Neural progenitor cell (in vitro differentiated cells): ENCODE results near the gene SNX30. TPM values are rescaled to one million over a fixed set of nuclear protein-coding genes. Genes with fewer than 3 reads are reported as not detected.

Experiments
- DNase-seq: peaks from one replicate; pipeline ENCODE4 v3.0.0-alpha.2; 2016; ENCODE audit warnings: low spot score
- H2AFZ ChIP-seq: fragments of 200-600 bp; sonication (generic); replicated peaks from 2 replicates; pipeline ENCODE4 v1.6.1; 2016; ENCODE audit warnings: antibody characterized with exemption
- H3F3A ChIP-seq: fragments of 200-600 bp; sonication (generic); 2 replicates; pipeline ENCODE4 v1.6.1; 2016; ENCODE audit warnings: antibody characterized with exemption, low read depth
- H3K27ac ChIP-seq: fragments of 200-600 bp; sonication (generic); 2 replicates; pipeline ENCODE4 v1.5.1; 2016; ENCODE audit warnings: mild to moderate bottlenecking
- H3K27me3 ChIP-seq: fragments of 200-600 bp; sonication (generic); 2 replicates; pipeline ENCODE4 v1.6.1; 2016; ENCODE audit warnings: mild to moderate bottlenecking, moderate library complexity
- H3K36me3 ChIP-seq: fragments of 200-600 bp; sonication (generic); 2 replicates; pipeline ENCODE4 v1.5.1; 2016
- H3K4me1 ChIP-seq: fragments of 200-600 bp; sonication (generic); 2 replicates; pipeline ENCODE4 v1.6.1; 2016; ENCODE audit warnings: mixed run types
- H3K4me2 ChIP-seq: fragments of 200-600 bp; sonication (generic); 2 replicates; pipeline ENCODE4 v1.6.1; 2016
- H3K4me3 ChIP-seq: fragments of 200-600 bp; sonication (generic); 2 replicates; pipeline ENCODE4 v1.5.1; 2016
- H3K79me2 ChIP-seq: fragments of 200-600 bp; sonication (generic); 2 replicates; pipeline ENCODE4 v1.6.1; 2016; ENCODE audit warnings: low read depth
- H3K9ac ChIP-seq: fragments of 200-600 bp; sonication (generic); 2 replicates; pipeline ENCODE4 v1.6.1; 2016
- H3K9me3 ChIP-seq: fragments of 200-600 bp; sonication (generic); 2 replicates; pipeline ENCODE4 v1.5.1; 2016; ENCODE audit warnings: low read depth
- H4K20me1 ChIP-seq: fragments of 200-600 bp; sonication (generic); 2 replicates; pipeline ENCODE4 v1.6.1; 2016; ENCODE audit warnings: low read depth
- H3K27ac Mint-ChIP-seq: 3 replicates; pipeline ENCODE4 v1.8.0; 2021; ENCODE audit warnings: mixed read lengths
- H3K27me3 Mint-ChIP-seq: 2 replicates; pipeline ENCODE4 v1.8.0; 2022; ENCODE audit warnings: low read depth, mild to moderate bottlenecking, inconsistent platforms, moderate library complexity, mixed read lengths; ENCODE audit not compliant: insufficient read depth
- H3K36me3 Mint-ChIP-seq: 3 replicates; pipeline ENCODE4 v1.8.0; 2021; ENCODE audit warnings: mixed read lengths
- H3K4me1 Mint-ChIP-seq: 3 replicates; pipeline ENCODE4 v1.8.0; 2021; ENCODE audit warnings: mixed read lengths
- H3K4me3 Mint-ChIP-seq: 3 replicates; pipeline ENCODE4 v1.8.0; 2021; ENCODE audit warnings: mild to moderate bottlenecking, moderate library complexity, mixed read lengths
- H3K9me3 Mint-ChIP-seq: 3 replicates; pipeline ENCODE4 v1.8.0; 2020; ENCODE audit warnings: mixed read lengths
- CTCF ChIP-seq: fragments of 200-600 bp; sonication (generic); IDR thresholded peaks from 2 replicates; pipeline ENCODE4 v1.5.1; 2017; ENCODE audit warnings: antibody characterized with exemption, mild to moderate bottlenecking
- EZH2 ChIP-seq: fragments of 200-600 bp; sonication (generic); IDR thresholded peaks from 2 replicates; pipeline ENCODE4 v1.6.1; 2017; ENCODE audit warnings: antibody characterized with exemption, mild to moderate bottlenecking, moderate library complexity
- EZH2phosphoT487 ChIP-seq: fragments of 200-600 bp; sonication (generic); IDR thresholded peaks from 2 replicates; pipeline ENCODE4 v1.6.1; 2017; ENCODE audit warnings: antibody characterized with exemption
- total RNA-seq: library from RNA; depleted of rRNA; stranded (reverse); fragments of >200 nt; gene quantifications from 2 replicates; pipeline ENCODE4 v1.2.3, GENCODE V29; 2015; ENCODE audit warnings: low replicate concordance

The SNX30 gene
- total RNA-seq, 1 donor from 2014 or later, result 19.9 TPM

GRCh38 chr9:112914524-112914923 is 164.0 kb downstream of the SNX30 start:
- peaks cover 40% of the 10 kb centered on the region for H3K27me3 ChIP-seq

GRCh38 chr9:112917047-112917986 is 166.8 kb downstream of the SNX30 start:
- peaks cover 41% of the 10 kb centered on the region for H3K27me3 ChIP-seq
- no peaks in the 10 kb centered on the region for H4K20me1 ChIP-seq
- H3K4me3 Mint-ChIP-seq, result no peak overlapping the region
- DNase-seq, result no peak
- H3K9me3 ChIP-seq, result no peaks in the 10 kb centered on the region
- H3K36me3 ChIP-seq, result no peaks in the 10 kb centered on the region
- no peaks in the 10 kb centered on the region for H3F3A ChIP-seq
- peaks cover 2% of the 10 kb centered on the region for H3K27me3 Mint-ChIP-seq
- H3K27ac ChIP-seq, result no peak overlapping the region
- H3K9me3 Mint-ChIP-seq, result no peaks in the 10 kb centered on the region
- H2AFZ ChIP-seq, result no peak overlapping the region
- H3K4me2 ChIP-seq, result no peak overlapping the region
- TF ChIP-seq EZH2 (no peak), EZH2phosphoT487 (no peak), CTCF (no peak)
- H3K4me3 ChIP-seq, result no peak overlapping the region
- H3K9ac ChIP-seq, result no peak overlapping the region
- no peaks in the 10 kb centered on the region for H3K4me1 Mint-ChIP-seq
- peaks cover 8% of the 10 kb centered on the region for H3K4me1 ChIP-seq
- H3K36me3 Mint-ChIP-seq, result no peaks in the 10 kb centered on the region
- no peaks in the 10 kb centered on the region for H3K79me2 ChIP-seq
- no peak overlapping the region for H3K27ac Mint-ChIP-seq

More at GRCh38 chr9:112914524-112914923, 164.0 kb downstream of the SNX30 start:
- no peak overlapping the region for H2AFZ ChIP-seq
- H3K4me1 ChIP-seq, result no peaks in the 10 kb centered on the region
- no peak overlapping the region for H3K4me3 ChIP-seq
- no peaks in the 10 kb centered on the region for H4K20me1 ChIP-seq
- no peaks in the 10 kb centered on the region for H3K36me3 Mint-ChIP-seq
- no peak for TF ChIP-seq EZH2phosphoT487
- TF ChIP-seq CTCF, result no peak
- TF ChIP-seq EZH2, result no peak
- peaks cover 2% of the 10 kb centered on the region for H3K27me3 Mint-ChIP-seq
- H3K36me3 ChIP-seq, result no peaks in the 10 kb centered on the region
- H3K9me3 ChIP-seq, result no peaks in the 10 kb centered on the region
- H3K27ac ChIP-seq, result no peak overlapping the region
- no peaks in the 10 kb centered on the region for H3K4me1 Mint-ChIP-seq
- no peak overlapping the region for H3K27ac Mint-ChIP-seq
- H3F3A ChIP-seq, result no peaks in the 10 kb centered on the region
- no peak overlapping the region for H3K4me3 Mint-ChIP-seq
- no peak overlapping the region for H3K9ac ChIP-seq
- no peaks in the 10 kb centered on the region for H3K79me2 ChIP-seq
- H3K9me3 Mint-ChIP-seq, result no peaks in the 10 kb centered on the region
- no peak overlapping the region for H3K4me2 ChIP-seq
- DNase-seq, result no peak

- TF ChIP-seq EZH2 (no peak), CTCF (no peak), EZH2phosphoT487 (no peak)
- no peak overlapping the region for H3K9ac ChIP-seq
- peaks cover 2% of the 10 kb centered on the region for H3K27me3 Mint-ChIP-seq
- H3K27ac ChIP-seq, result no peak overlapping the region
- H3K4me1 ChIP-seq, result peaks cover 8% of the 10 kb centered on the region
- no peaks in the 10 kb centered on the region for H3K9me3 Mint-ChIP-seq
- no peaks in the 10 kb centered on the region for H3K36me3 Mint-ChIP-seq
- DNase-seq, result no peak
- no peak overlapping the region for H3K4me2 ChIP-seq
- no peaks in the 10 kb centered on the region for H3F3A ChIP-seq
- no peaks in the 10 kb centered on the region for H4K20me1 ChIP-seq
- no peaks in the 10 kb centered on the region for H3K4me1 Mint-ChIP-seq
- peaks cover 48% of the 10 kb centered on the region for H3K27me3 ChIP-seq
- H3K27ac Mint-ChIP-seq, result no peak overlapping the region
- H2AFZ ChIP-seq, result no peak overlapping the region
- H3K79me2 ChIP-seq, result no peaks in the 10 kb centered on the region
- no peaks in the 10 kb centered on the region for H3K9me3 ChIP-seq
- H3K4me3 Mint-ChIP-seq, result no peak overlapping the region
- H3K36me3 ChIP-seq, result no peaks in the 10 kb centered on the region
- H3K4me3 ChIP-seq, result no peak overlapping the region
Measured at GRCh38 chr9:112917987-112918362, 167.4 kb downstream of the SNX30 start.
